ENCODE measurements around the gene ZNF740.
A peak's percentile ranks its signal among the peaks of the same experiment; 100 is the strongest.
"Not testable (repeated sequence)": the region's sequence is repeated elsewhere in the genome, so short reads cannot be mapped to it uniquely, and the experiment has no call there.

The ZNF740 gene

DNA sequence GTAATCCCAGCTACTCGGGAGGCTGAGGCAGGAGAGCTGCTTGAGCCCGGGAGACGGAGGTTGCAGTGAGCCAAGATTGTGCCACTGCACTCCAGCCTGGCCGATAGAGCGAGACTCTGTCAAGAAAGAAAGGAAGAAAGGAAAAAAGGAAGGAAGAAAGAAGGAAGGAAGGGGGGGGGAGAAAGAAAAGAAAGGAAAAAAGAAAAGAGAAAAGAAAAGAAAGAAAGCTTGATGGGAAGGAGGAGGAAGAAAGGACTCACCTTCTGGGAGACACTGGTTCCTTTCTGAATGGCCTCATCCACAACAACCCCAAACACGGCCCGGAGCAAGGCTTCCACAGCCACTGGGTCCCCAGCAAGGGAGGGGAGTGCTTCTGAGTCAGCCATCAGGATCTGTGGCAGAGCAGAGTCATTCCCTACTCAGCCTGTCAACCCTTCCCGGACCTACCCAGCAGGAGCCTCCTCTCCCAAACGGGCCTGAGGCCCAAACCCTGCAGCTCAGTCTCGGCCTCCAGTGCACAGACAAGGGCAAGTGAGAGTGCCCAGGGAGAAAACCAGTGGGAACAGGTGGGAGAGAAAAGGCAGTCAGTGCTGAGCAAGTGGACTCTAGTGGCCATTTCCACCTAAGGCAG, 7.3 kb upstream of the ZNF740 start:
- no peak for DNase-seq

- peak; percentile 57 to 82 for DNase-seq
These were observed 5.5 kb upstream of the ZNF740 start for GRCh38 chr12:53174881-53175491.

- DNase-seq: no peak
These were observed 3.8 kb upstream of the ZNF740 start for GRCh38 chr12:53176750-53177149.

- not testable (repeated sequence) for DNase-seq
These were observed 3.1 kb upstream of the ZNF740 start for GRCh38 chr12:53177447-53177846.

GRCh38 chr12:53178803-53179202, 1.7 kb upstream of the ZNF740 start:
- DNase-seq: not testable (repeated sequence)

DNA sequence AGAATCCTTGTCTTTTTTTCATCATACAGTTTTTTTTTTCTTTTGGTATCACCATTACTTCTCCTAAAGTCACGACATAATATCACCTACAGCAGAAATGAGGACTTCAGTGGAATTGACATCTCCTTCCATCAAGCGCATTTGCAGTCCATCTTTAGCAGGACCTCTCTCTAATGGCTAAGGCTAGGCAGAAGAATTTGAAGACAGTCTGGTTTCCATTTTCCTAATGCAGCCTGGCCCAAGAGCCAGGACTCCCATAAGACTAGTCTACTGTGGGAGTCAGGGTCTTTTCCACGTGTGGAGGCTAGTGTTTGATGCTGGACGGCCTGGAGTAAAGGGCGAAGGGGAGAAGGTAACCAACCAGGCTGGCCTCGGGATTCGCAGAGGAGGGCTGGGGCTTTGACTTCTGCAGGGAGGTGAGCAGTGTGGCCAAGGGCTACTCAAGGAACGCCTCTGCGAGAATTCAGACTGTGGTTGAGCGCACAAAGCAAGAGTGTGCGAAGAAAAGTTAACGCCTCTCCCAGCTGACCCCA, 769 bp upstream of the ZNF740 start:
- no peak for DNase-seq

DNA sequence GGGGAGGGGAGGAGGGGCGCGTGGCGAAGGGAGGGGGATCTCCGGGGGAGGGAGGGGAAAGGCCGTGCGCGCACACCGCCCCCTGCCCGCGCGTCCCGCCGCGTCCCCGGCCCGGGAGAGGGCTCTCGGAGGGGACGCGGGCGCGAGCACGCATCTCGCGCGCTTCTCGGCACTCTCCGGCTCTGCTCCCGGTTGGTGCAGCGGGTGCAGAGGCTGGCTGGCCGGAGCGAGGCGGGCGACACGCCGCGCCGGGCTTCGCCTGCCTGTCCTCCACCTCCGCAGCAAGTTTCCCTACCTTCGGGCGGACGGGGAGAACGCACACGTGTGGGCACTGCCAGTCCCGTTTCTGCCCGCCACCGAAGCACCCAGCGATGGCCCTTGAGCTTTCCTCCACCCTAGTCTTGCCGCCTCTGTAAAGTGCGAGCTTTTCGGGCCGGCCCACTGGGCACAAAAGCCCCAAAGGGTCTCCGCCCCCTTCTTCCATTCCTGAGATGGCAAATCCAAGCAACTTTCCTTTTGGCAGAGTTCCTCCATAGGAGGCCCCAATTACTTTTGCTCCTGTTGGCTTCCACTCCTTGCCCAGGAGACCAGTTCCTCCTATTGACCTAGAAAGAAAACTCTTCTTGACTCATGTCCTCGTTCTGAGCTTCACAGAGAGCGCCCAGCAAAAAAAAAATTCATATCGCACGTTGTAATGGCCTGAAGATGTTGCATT, 566 bp downstream of the ZNF740 start:
- peak; percentile 84 to 89 for DNase-seq

- DNase-seq: no peak
These were observed 1.4 kb downstream of the ZNF740 start for GRCh38 chr12:53181935-53182334.

- DNase-seq: peak in 1 of 2 experiments; percentile 25
These were observed 2.4 kb downstream of the ZNF740 start for GRCh38 chr12:53182903-53183302.

- DNase-seq: no peak
These were observed 4.3 kb downstream of the ZNF740 start for GRCh38 chr12:53184828-53185227.

DNA sequence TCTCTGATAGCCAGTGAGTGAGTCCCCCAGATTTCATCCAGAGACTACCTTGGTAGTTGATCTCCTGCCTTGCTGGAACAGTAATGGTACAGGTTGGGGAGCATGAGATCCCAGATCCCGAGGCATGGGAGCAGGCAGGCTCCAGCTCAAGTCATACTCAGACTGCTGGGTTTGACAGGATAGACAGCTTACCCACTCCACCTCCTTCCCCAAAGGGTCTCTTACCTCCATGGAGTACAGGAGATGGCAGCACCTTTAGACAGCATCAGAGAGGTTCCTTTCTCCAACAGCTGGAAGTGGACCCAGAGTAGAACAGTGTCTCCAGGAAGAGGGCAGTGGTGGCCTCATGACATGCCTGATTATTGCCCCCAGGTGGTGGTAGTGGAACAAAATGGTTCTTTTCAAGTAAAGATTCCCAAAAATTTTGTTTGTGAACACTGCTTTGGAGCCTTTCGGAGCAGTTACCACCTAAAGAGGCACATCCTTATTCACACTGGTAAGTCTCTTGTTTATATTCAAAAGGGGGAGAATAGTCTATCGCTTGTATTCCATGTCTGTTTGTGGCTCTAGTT, 5.1 kb downstream of the ZNF740 start:
- no peak for DNase-seq

- DNase-seq: no peak
These were observed 6.2 kb downstream of the ZNF740 start for GRCh38 chr12:53186745-53187144.

DNA sequence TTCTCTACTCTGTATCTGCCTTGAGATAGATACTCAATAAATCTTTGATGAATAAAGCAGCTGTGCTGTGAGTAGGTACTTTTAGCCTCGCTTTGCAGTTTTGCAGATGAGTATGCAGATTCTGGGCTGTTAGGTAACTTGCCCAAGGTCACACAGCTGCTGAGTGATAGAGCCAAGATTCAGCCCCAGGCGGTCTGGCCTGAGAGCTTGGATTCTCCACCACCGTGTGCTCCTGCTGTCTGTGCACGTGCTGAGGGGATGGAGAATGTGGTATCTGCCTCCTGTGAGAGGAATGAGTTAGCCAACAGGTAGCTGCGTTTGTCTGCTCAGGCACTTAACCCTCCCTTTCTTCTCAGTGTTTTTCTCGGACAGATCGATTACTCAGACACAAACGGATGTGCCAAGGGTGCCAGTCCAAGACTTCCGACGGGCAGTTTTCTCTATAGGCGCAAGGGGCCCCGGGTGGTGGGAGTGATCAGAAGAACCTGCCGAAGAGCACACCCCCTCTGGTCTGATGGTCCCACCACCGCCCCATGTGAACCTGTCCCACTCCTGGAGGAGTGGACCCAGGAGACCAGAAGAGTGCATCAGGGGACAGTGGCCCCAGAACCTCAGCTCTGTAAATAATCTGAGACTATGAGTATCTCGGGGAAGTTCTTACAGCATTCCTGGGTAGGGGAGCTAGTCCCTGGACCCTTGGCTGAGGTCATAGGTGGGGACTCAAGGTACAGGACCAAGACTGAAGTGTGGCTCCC, 6.8 kb downstream of the ZNF740 start:
- DNase-seq: no peak

GRCh38 chr12:53190108-53190729, 9.7 kb downstream of the ZNF740 start:
- peak in 1 of 2 experiments; percentile 24 for DNase-seq

- DNase-seq: no peak
These were observed 10.8 kb downstream of the ZNF740 start for GRCh38 chr12:53191096-53191884.

GRCh38 chr12:53191885-53192530, 11.5 kb downstream of the ZNF740 start:
- DNase-seq: no peak

DNA sequence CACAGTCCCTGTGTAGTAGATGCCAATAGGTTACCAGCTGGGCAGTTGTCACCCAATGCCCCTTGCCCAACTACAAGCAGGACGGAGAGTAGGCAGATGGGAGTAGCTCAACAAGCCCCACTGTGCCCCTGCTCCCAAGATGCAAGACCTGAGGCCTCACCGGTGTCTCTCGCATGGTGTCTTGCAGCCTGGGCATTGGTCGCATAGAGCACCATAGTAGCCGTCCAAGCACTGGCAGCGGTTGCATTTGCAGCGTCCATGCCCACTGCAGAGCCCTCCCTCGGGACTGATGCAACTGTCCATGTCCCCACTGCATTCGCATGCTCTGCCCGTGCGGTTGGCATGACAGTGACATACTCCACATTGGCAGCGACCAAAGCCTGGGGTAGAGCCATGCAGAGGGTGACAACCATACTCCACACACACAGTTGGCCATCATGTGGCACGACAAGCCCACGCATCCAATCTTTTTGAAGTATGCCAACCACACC, 12.1 kb downstream of the ZNF740 start:
- no peak for DNase-seq

- DNase-seq: no peak
These were observed 12.5 kb downstream of the ZNF740 start for GRCh38 chr12:53193040-53193439.

DNA sequence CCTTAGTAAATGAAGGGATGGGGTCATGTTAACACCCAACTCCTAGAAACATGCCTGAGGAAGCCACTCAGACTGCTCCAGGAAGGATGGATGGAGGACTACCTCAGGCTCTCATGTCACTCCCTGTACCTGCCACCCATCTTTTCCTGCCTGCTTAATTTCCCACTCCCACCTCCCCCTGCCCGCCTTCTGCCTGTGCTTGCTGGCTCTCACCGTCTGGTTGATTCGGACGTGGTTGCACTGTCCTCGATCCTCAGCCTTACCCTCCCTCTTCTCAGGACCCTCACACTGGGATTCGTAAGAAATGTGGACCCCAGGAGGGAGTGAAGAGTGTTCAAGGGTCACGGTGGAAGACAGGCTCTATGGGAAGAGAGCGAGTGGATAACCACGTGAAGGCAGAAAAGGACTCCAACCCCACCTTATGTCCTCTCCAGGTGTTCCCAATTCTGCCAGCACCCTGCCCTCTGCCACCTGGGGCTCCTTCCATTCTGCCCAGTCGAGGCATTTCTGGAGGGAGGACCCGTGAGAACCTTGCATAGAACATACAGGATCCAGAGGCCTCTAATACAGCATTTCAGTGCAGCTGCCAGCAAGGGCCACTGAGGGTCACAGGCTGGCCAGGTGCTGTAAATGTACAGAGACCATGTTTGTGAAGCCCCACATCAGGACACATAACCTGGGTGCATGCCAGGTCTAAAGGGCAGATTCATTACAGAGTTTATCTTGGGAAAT, 13.6 kb downstream of the ZNF740 start:
- no peak for DNase-seq

GRCh38 chr12:53194973-53195372, 14.5 kb downstream of the ZNF740 start:
- DNase-seq: no peak

Data from NCI-H2081 (cell line).